Mesendoderm (in vitro differentiated cells): ENCODE measurements around the gene PDGFD.

ENCODE experiments used
- DNase-seq: peaks from one replicate; pipeline ENCODE4 v3.0.0; 2013
- H2AK5ac ChIP-seq: 2 replicates; pipeline ENCODE4 v1.6.1; 2013; ENCODE audit warnings: low read length, inconsistent platforms
- H2BK120ac ChIP-seq: 2 replicates; pipeline ENCODE4 v1.6.1; 2013; ENCODE audit warnings: low read depth, mild to moderate bottlenecking, low read length, moderate library complexity, mixed read lengths
- H2BK15ac ChIP-seq: replicated peaks from 2 replicates; pipeline ENCODE4 v1.6.1; 2013; ENCODE audit warnings: low read depth, mild to moderate bottlenecking, moderate library complexity
- H2BK5ac ChIP-seq: 2 replicates; pipeline ENCODE4 v1.6.1; 2013; ENCODE audit warnings: low read length, inconsistent platforms
- H3K18ac ChIP-seq: 2 replicates; pipeline ENCODE4 v1.6.1; 2013; ENCODE audit warnings: mild to moderate bottlenecking, low read length, mixed read lengths
- H3K23ac ChIP-seq: one replicate; pipeline ENCODE4 v1.6.1; 2013; ENCODE audit warnings: low read length
- H3K27ac ChIP-seq: 2 replicates; pipeline ENCODE4 v1.5.1; 2013; ENCODE audit warnings: low read depth, mild to moderate bottlenecking, inconsistent platforms, low read length, moderate library complexity
- H3K27me3 ChIP-seq: 2 replicates; pipeline ENCODE4 v1.6.1; 2013; ENCODE audit warnings: low read length, control low read depth, mild to moderate bottlenecking, inconsistent platforms; ENCODE audit not compliant: insufficient read depth, poor library complexity
- H3K36me3 ChIP-seq: 2 replicates; pipeline ENCODE4 v1.6.1; 2013; ENCODE audit warnings: low read length, inconsistent platforms; ENCODE audit not compliant: control insufficient read depth, insufficient read depth
- H3K4ac ChIP-seq: one replicate; pipeline ENCODE4 v1.6.1; 2013; ENCODE audit warnings: low read depth, mild to moderate bottlenecking, low read length, moderate library complexity
- H3K4me1 ChIP-seq: 2 replicates; pipeline ENCODE4 v1.6.1; 2013; ENCODE audit warnings: low read depth, low read length, inconsistent platforms; ENCODE audit not compliant: control insufficient read depth
- H3K4me2 ChIP-seq: 2 replicates; pipeline ENCODE4 v1.6.1; 2013; ENCODE audit warnings: low read length
- H3K4me3 ChIP-seq: 2 replicates; pipeline ENCODE4 v1.5.1; 2013; ENCODE audit warnings: mild to moderate bottlenecking, low read length
- H3K56ac ChIP-seq: one replicate; pipeline ENCODE4 v1.6.1; 2013; ENCODE audit warnings: low read length
- H3K79me1 ChIP-seq: 2 replicates; pipeline ENCODE4 v1.6.1; 2013; ENCODE audit warnings: low read length, inconsistent platforms
- H3K79me2 ChIP-seq: 2 replicates; pipeline ENCODE4 v1.6.1; 2013; ENCODE audit warnings: mild to moderate bottlenecking, low read length; ENCODE audit not compliant: control insufficient read depth, insufficient read depth
- H3K9ac ChIP-seq: 2 replicates; pipeline ENCODE4 v1.6.1; 2013; ENCODE audit warnings: low read length, inconsistent platforms
- H4K5ac ChIP-seq: one replicate; pipeline ENCODE4 v1.6.1; 2013; ENCODE audit warnings: low read length
- H4K8ac ChIP-seq: one replicate; pipeline ENCODE4 v1.6.1; 2013; ENCODE audit warnings: low read depth, mild to moderate bottlenecking, control low read depth, low read length, moderate library complexity
- WGBS: extraction: QIAGEN DNeasy Blood & Tissue Kit; methylation state at CpG from one replicate; pipeline ENCODE4 v1.1.7; 2013; ENCODE audit warnings: low lambda C conversion rate, missing lambda C conversion rate; ENCODE audit not compliant: insufficient coverage; ENCODE audit errors: extremely low coverage; 5-methylcytosine and 5-hydroxymethylcytosine counted together

Gene PDGFD

DNA sequence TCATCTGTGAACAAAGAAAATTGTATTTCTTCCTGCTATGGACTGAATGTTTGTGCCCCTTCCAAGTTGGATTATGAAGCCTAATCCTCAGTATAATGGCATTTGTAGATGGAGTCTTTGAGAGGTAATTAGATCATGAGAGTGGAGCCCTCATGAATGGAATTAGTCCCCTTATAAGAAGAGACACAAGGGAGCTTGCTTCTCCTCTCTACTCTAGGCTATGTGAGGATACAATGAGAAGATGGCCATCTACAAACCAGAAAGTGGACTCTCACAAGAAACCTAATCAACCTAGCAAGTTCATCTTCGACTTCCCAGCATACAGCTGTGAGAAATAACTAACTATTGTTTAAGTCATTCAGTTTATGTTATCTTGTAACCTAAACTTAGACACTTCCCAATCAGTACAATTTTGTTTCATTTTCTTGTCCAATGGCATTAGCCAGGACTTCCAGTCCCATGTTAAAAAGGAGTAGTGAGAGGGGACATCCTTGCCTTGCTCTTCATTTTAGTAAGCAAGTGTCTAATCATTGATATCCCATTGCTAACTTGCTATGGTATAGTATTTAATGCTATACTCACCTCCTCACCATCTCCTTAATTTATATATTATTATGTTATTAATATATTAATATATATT, 45.7 kb downstream of the PDGFD start:
- no peak overlapping the region for H3K23ac ChIP-seq
- H3K79me1 ChIP-seq = no peaks in the 10 kb centered on the region
- DNase-seq = no peak
- H2BK5ac ChIP-seq = no peak overlapping the region
- no peaks in the 10 kb centered on the region for H3K36me3 ChIP-seq
- WGBS = no CpG with 5 or more reads among the region's 1 CpG
- no peak overlapping the region for H3K4me2 ChIP-seq
- no peak overlapping the region for H3K9ac ChIP-seq
- no peak overlapping the region for H4K5ac ChIP-seq
- no peak overlapping the region for H2AK5ac ChIP-seq
- no peak overlapping the region for H2BK15ac ChIP-seq
- no peak overlapping the region for H3K4me3 ChIP-seq
- no peaks in the 10 kb centered on the region for H3K27me3 ChIP-seq
- H3K4me1 ChIP-seq = no peaks in the 10 kb centered on the region
- H3K18ac ChIP-seq = no peak overlapping the region
- no peak overlapping the region for H2BK120ac ChIP-seq
- no peak overlapping the region for H3K27ac ChIP-seq
- H3K79me2 ChIP-seq = no peaks in the 10 kb centered on the region
- no peak overlapping the region for H3K56ac ChIP-seq
- no peak overlapping the region for H3K4ac ChIP-seq
- H4K8ac ChIP-seq = no peak overlapping the region

DNA sequence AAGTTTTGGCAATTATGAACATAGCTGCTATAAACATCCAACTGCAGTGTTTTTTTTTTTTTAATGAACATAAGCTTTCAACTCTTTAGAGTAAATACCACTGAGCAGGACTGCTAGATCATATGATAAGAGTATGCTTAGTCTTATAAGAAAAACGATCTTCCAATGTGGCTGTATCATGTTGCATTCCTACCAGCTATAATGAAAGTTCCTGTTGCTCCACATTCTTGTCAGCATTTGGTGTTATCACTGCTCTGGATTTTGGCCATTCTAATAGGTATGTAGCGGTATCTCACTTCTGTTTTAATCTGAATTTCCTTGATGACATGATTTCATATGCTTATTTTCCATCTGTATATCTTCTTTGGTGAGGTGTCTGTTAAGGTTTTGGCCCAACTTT, 50.4 kb downstream of the PDGFD start:
- Histone ChIP-seq H3K79me1 (no peaks in the 10 kb centered on the region), H3K4ac (no peak overlapping the region), H3K9ac (no peak overlapping the region), H3K4me3 (no peak overlapping the region), H3K4me2 (no peak overlapping the region), H3K4me1 (no peaks in the 10 kb centered on the region), H3K27ac (no peak overlapping the region), H4K8ac (no peak overlapping the region), H3K23ac (no peak overlapping the region), H3K79me2 (no peaks in the 10 kb centered on the region), H4K5ac (no peak overlapping the region), H3K18ac (no peak overlapping the region), H3K56ac (no peak overlapping the region), H3K27me3 (no peaks in the 10 kb centered on the region), H2BK15ac (no peak overlapping the region), H2AK5ac (no peak overlapping the region), H3K36me3 (no peaks in the 10 kb centered on the region), H2BK120ac (no peak overlapping the region), H2BK5ac (no peak overlapping the region)
- DNase-seq = no peak
- WGBS = no CpG with 5 or more reads among the region's 2 CpGs

DNA sequence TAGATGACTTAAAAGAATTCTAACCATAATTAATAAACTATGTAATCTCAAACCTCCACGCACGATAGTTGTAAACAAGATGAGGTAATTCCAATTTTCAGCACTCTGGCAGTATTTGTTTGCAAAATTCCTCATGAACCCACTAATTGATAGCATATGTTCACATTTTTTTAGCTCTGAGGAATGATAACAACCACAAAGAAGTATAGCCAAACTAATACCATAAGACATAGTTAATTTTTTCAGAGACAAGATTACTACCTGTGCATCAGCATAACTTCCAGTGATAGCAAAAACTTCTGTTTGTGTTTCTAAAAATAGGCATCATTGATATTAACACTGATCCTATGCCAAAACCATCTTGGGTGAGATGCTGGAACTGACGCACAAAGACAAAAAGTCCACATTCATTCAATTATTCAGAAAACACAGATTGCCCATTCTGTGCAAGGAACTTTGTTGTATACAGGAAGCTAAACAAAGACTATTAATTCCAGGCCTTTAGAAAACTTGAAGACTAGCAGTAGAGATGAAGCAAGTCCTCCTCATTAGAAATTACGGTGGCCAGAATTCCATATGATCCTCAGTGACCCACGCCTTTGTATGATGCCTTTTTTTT, 57.7 kb downstream of the PDGFD start:
- no peaks in the 10 kb centered on the region for H3K27me3 ChIP-seq
- no peak overlapping the region for H3K23ac ChIP-seq
- H4K8ac ChIP-seq = no peak overlapping the region
- H2AK5ac ChIP-seq = no peak overlapping the region
- H3K4me3 ChIP-seq = no peak overlapping the region
- no peak overlapping the region for H3K4me2 ChIP-seq
- WGBS = no CpG with 5 or more reads among the region's 5 CpGs
- no peak overlapping the region for H4K5ac ChIP-seq
- no peak overlapping the region for H2BK5ac ChIP-seq
- no peaks in the 10 kb centered on the region for H3K79me1 ChIP-seq
- no peak overlapping the region for H2BK15ac ChIP-seq
- no peak for DNase-seq
- no peaks in the 10 kb centered on the region for H3K4me1 ChIP-seq
- H3K27ac ChIP-seq = no peak overlapping the region
- H3K79me2 ChIP-seq = no peaks in the 10 kb centered on the region
- H3K36me3 ChIP-seq = no peaks in the 10 kb centered on the region
- H3K18ac ChIP-seq = no peak overlapping the region
- no peak overlapping the region for H3K9ac ChIP-seq
- H2BK120ac ChIP-seq = no peak overlapping the region
- no peak overlapping the region for H3K4ac ChIP-seq
- H3K56ac ChIP-seq = no peak overlapping the region

DNA sequence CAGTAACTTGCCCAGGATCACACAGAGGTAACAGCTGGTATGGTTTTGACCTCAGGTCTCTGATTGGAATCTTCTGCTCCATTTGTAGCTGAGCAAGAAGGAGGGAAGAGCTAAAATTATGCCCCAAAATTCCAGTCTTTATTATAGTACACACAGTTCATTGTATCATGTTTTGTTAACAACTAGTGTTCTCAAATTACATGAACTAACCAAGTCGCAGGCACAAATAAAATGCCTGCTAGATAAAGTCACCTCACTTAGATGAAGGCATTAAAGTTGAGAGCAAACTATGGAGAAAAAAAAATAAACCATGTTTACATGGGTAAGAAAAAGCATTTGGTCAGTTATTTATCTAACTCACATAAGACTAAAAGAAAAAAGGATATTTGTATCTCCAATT, 58.8 kb downstream of the PDGFD start:
- Histone ChIP-seq H3K18ac (no peak overlapping the region), H3K4ac (no peak overlapping the region), H2BK15ac (no peak overlapping the region), H2BK5ac (no peak overlapping the region), H4K5ac (no peak overlapping the region), H3K27ac (no peak overlapping the region), H3K4me3 (no peak overlapping the region), H3K27me3 (no peaks in the 10 kb centered on the region), H4K8ac (no peak overlapping the region), H3K36me3 (no peaks in the 10 kb centered on the region), H2BK120ac (no peak overlapping the region), H3K4me1 (no peaks in the 10 kb centered on the region), H3K23ac (no peak overlapping the region), H3K56ac (no peak overlapping the region), H2AK5ac (no peak overlapping the region), H3K79me1 (no peaks in the 10 kb centered on the region), H3K79me2 (no peaks in the 10 kb centered on the region), H3K4me2 (no peak overlapping the region), H3K9ac (no peak overlapping the region)
- no CpG with 5 or more reads among the region's 1 CpG for WGBS
- no peak for DNase-seq

DNA sequence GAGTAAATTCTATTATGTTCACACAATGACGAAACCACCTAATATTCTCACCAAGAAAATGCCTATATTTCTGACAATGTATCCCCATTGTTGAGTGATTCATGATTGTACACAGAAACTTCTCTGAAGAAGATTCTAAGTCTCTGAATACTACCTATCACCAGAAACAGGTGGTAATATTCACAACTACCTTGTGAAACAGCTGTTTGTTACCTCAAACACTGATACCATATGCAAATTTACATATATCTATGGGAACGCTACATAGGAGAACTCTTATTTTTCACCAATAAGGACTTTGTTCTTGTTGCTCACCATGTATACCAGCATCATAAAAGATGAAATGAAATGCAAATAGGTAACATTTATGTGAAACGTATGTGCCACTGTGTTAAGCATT, 59.3 kb downstream of the PDGFD start:
- H3K4me3 ChIP-seq = no peak overlapping the region
- H3K27me3 ChIP-seq = no peaks in the 10 kb centered on the region
- no peak overlapping the region for H3K23ac ChIP-seq
- no peaks in the 10 kb centered on the region for H3K36me3 ChIP-seq
- H3K4ac ChIP-seq = no peak overlapping the region
- H3K79me2 ChIP-seq = no peaks in the 10 kb centered on the region
- H4K8ac ChIP-seq = no peak overlapping the region
- H3K79me1 ChIP-seq = no peaks in the 10 kb centered on the region
- H3K9ac ChIP-seq = no peak overlapping the region
- no peak overlapping the region for H3K4me2 ChIP-seq
- H3K27ac ChIP-seq = no peak overlapping the region
- no peak overlapping the region for H2BK5ac ChIP-seq
- DNase-seq = no peak
- no peak overlapping the region for H2BK120ac ChIP-seq
- WGBS = no CpG with 5 or more reads among the region's 3 CpGs
- H4K5ac ChIP-seq = no peak overlapping the region
- H3K56ac ChIP-seq = no peak overlapping the region
- no peaks in the 10 kb centered on the region for H3K4me1 ChIP-seq
- H2BK15ac ChIP-seq = no peak overlapping the region
- no peak overlapping the region for H2AK5ac ChIP-seq
- no peak overlapping the region for H3K18ac ChIP-seq

DNA sequence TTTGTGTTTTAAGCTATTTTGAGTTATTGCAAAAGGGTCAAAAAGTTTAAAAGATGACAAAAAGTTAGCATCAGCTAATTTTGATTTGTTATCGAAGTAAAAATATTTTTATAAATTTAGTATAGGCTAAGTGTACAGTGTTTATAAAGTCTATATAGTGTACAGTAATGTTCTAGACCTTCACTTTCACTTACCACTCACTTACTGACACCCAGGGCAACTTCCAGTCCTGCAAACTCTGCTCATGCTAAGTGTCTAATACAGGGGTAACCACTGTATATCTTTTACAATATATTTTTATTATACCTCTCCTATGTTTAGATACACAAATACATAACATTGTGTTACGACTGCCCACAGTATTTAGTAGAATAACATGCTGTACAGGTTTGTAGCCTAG, 59.7 kb downstream of the PDGFD start:
- no peak overlapping the region for H4K5ac ChIP-seq
- H2BK15ac ChIP-seq = no peak overlapping the region
- H3K36me3 ChIP-seq = no peaks in the 10 kb centered on the region
- H3K4me3 ChIP-seq = no peak overlapping the region
- no peak overlapping the region for H3K27ac ChIP-seq
- no peak overlapping the region for H3K9ac ChIP-seq
- 100% methylated on average over 1 of the region's 2 CpGs for WGBS
- no peak overlapping the region for H3K23ac ChIP-seq
- no peak overlapping the region for H3K4me2 ChIP-seq
- H3K79me1 ChIP-seq = no peaks in the 10 kb centered on the region
- H3K18ac ChIP-seq = no peak overlapping the region
- no peaks in the 10 kb centered on the region for H3K27me3 ChIP-seq
- no peaks in the 10 kb centered on the region for H3K4me1 ChIP-seq
- H3K4ac ChIP-seq = no peak overlapping the region
- H2AK5ac ChIP-seq = no peak overlapping the region
- H3K79me2 ChIP-seq = no peaks in the 10 kb centered on the region
- no peak overlapping the region for H2BK5ac ChIP-seq
- DNase-seq = no peak
- H2BK120ac ChIP-seq = no peak overlapping the region
- H4K8ac ChIP-seq = no peak overlapping the region
- H3K56ac ChIP-seq = no peak overlapping the region
